Thyroid gland (tissue), 4 donors: ENCODE data around the gene GFOD2.

Experiments used
- CTCF ChIP-seq, 6 experiments: fragments of 200-600 bp in 3 of 6; fragments of 450-650 bp in 3 of 6; sonication (generic) in 3 of 6; IDR thresholded peaks; one replicate each; pipeline ENCODE4 v1.5.1; 2016 to 2019; ENCODE audit warnings: antibody characterized with exemption in 6 of 6, mild to moderate bottlenecking in 2 of 6, inconsistent platforms in 1 of 6, moderate library complexity in 1 of 6
- POLR2A ChIP-seq, 2 donors: fragments of 450-650 bp; IDR thresholded peaks; one replicate each; pipeline ENCODE4 v1.6.1; 2017; ENCODE audit warnings: antibody characterized with exemption in 2 of 2, mild to moderate bottlenecking in 2 of 2, moderate library complexity in 1 of 2

GRCh38 chr16:67669499-67670101, 49.5 kb downstream of the GFOD2 start:
- TF ChIP-seq POLR2A (IDR thresholded peaks at IDR 0.05), result no peak
- TF ChIP-seq CTCF (IDR thresholded peaks at IDR 0.05), result no peak
